SIG-M5 treated with dmso at 0.1 percent for 504 hours (cell line): Measurements from ENCODE around the gene CYB561D2.

Source experiments
- DNase-seq: peaks from one replicate; lab custom pipeline; 2025; ENCODE audit not compliant: unreplicated experiment; lab: John Stamatoyannopoulos, UW

The CYB561D2 gene

GRCh38 chr3:50388016-50388719 lies 37.5 kb downstream of the CYB561D2 start:
- DNase-seq, result no peak

DNA sequence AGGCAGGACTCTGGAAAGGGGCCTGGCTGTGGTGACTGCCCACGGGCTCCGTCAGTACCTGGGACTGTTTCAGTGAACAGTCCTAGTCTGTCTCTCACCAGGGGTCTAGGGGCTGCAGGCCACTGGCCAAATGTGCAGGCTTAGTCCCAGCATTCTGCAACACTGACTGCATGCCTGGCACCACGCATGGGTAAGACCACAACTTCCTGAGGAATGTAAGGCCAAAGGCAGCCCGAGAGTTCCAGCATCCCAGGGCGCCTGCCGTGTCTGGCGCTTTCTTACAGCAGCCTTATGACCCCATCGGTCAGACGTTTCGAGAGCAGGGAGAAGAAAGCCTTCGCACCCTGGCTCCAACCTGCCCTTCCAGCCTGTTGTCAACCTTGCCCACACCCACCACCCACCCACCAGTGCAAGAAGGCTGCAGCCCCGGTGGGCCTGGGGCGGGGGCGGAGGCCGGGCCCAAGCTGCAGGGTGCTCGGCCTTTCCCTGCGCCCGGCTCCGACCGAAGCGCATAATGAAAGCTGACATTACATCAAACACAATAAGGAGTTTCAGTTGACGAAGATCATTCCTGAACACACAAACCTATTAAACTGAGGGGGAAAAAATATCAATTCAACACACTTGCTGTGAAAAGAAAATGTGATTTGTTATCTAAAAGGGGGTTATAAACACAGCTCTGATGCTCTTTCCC lies 38.2 kb downstream of the CYB561D2 start:
- no peak for DNase-seq

DNA sequence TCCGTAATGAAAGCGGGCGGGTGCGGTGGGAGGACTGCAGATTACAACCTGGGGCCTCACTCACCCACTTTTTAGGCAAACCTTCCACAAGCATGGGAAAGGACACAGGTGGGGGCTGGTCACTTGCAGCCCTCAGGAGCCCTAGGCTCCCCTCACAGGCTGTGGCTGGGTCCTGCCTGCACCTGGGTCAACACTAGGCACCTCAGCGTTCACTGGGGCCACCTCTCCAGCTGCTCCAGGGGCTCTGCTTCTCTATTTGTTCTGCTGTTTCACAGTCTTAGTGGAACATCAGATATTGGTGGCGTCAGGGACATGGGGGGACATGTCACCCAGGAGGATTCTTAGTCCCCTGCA lies 38.7 kb downstream of the CYB561D2 start:
- no peak for DNase-seq

- DNase-seq, result no peak
These were observed 40.0 kb downstream of the CYB561D2 start for GRCh38 chr3:50390508-50391224.

DNA sequence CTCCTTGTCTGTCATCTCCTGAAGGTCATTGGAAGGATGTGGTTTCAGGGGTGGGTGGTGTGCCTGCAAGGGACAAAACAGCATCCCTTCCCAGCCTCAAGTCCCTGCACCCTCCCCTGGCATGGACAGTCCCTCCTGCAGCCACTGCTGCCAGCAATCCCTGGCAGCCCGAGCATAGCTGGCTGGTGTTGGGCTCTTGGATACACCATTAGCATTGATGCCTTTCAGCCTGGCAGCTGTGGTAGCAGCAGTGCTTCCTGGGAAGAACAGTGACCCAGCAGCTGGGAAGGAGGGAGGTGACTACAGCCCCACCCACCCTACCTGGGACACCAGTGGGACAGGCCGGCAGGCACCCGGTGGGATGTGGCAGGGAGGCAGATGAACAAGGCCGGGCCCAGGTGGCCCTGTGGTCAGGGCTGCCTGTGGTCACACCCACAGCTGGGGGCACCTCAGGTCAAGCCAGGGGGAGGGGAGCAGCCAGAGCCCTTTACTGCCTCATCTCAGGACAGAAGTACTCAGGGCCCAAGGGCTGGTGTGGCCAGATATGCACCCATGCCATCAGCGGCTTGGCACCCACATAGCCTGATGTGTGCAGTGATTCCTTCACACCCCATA lies 41.5 kb downstream of the CYB561D2 start:
- DNase-seq, result no peak

GRCh38 chr3:50393061-50393460 lies 42.4 kb downstream of the CYB561D2 start:
- DNase-seq, result no peak

DNA sequence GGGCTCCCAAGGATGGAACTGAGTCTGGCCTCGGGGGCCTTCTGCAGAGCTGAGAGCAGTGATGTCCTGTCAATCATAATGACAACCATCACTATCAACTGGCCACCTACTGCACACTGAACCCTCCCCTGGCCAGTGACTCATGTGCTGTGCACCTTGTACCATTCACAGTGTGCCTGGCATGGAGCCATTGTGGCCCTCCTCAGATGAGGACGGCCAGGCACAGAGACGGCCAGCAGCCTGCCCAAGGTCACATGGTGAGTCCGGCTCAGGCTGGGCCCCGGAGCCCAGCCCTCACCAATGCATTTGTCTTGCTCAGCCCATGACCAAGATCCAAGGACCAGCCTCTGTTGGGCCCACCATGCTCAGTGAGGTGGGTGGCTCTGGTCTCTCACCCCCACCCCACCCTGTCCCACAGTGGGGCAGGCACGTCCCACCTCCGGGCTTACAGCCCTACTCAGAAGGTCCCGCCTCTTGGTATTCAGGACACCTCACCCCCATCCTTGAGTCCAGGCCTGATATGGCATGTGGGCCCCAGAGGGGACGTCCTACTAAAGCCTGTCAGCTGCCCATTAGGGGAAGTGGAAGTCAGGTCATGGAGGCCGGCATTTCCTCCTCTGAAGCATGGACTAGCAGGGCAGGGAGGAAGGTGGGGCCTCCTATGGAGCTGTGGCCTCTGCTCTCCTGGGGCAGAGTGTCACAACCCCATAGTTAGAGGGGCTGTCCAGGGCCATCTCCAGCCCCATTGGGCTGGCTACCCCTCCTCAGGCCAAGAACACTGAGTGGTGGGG lies 44.6 kb downstream of the CYB561D2 start:
- peak; percentile 36 for DNase-seq

GRCh38 chr3:50396502-50396901 lies 45.8 kb downstream of the CYB561D2 start:
- DNase-seq, result no peak

DNA sequence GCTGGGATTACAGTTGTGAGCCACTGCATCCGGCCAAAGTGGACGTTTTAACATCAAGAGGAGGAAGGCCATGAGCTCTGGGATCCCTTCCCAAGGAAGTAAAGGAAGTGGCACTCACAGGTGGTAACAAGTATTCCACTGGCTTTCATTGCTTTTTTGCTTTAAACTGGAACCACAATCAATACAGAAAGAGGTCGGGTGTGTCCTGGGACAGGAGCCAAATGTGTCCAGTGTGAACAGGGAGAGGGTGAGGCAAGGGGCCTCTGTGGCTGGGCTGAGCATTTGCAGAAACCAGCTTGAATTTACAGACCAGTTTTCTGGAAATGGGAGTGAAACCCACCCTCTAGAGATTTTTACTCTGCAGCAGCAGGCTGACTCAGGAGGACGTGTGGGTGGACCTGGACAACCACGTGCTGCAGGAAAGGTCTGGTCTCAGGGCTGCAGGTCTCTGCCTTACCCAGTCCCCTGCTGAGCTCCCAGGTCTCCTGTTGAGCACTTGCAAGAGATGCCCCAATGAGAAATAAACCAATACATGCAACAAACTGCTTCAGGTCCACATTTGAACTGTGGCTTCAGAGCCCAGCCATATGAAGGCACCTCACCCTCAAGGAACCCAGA lies 51.4 kb downstream of the CYB561D2 start:
- DNase-seq, result no peak
